Peyer's patch (tissue), 4 donors: Measurements from ENCODE around the gene POM121C.

ENCODE experiments used
- CTCF ChIP-seq, 6 experiments: fragments of 450-650 bp in 4 of 6; fragments of 200-600 bp in 2 of 6; sonication (generic) in 1 of 6; IDR thresholded peaks; one replicate each; pipeline ENCODE4 v1.5.1; 2017 to 2019; ENCODE audit warnings: antibody characterized with exemption in 6 of 6, mild to moderate bottlenecking in 3 of 6, moderate library complexity in 1 of 6
- POLR2A ChIP-seq, 2 donors: fragments of 450-650 bp; IDR thresholded peaks; one replicate each; pipeline ENCODE4 v1.5.1; 2017; ENCODE audit warnings: antibody characterized with exemption in 2 of 2, mild to moderate bottlenecking in 2 of 2, moderate library complexity in 2 of 2

- TF ChIP-seq CTCF (IDR thresholded peaks at IDR 0.05), result no peak
- no peak for TF ChIP-seq POLR2A (IDR thresholded peaks at IDR 0.05)
These were observed 45.3 kb upstream of the POM121C start for GRCh38 chr7:75531359-75531821.
